GM20431 (cell line): ENCODE results near the gene PNLIPRP1.

Source experiments
- in situ Hi-C: fragments of 300-500 bp; cut with MseI, MboI; formaldehyde crosslinking; loops from one replicate; pipeline ENCODE4 v1.15.0; 2020; ENCODE audit warnings: low sequenced_read_pairs; ENCODE audit not compliant: unreplicated experiment

The PNLIPRP1 gene

GRCh38 chr10:116597543-116597942 lies 6.8 kb downstream of the PNLIPRP1 start:
- in situ Hi-C loops: no loop called here

- in situ Hi-C loops: no loop called here
Measured at GRCh38 chr10:116598329-116598728, 7.6 kb downstream of the PNLIPRP1 start.

GRCh38 chr10:116599991-116600390 lies 9.2 kb downstream of the PNLIPRP1 start:
- in situ Hi-C loops: no loop called here

- in situ Hi-C loops: no loop called here
Measured at GRCh38 chr10:116602648-116603400, 12.1 kb downstream of the PNLIPRP1 start.

- in situ Hi-C loops: no loop called here
Measured at GRCh38 chr10:116606061-116606483, 15.3 kb downstream of the PNLIPRP1 start.

GRCh38 chr10:116607336-116607735 lies 16.6 kb downstream of the PNLIPRP1 start:
- in situ Hi-C loops: no loop called here

GRCh38 chr10:116608686-116609594 lies 18.2 kb downstream of the PNLIPRP1 start:
- in situ Hi-C loops: no loop called here

GRCh38 chr10:116610443-116611152 lies 19.8 kb downstream of the PNLIPRP1 start:
- in situ Hi-C loops: no loop called here

- in situ Hi-C loops: no loop called here
Measured at GRCh38 chr10:116611153-116611545, 20.4 kb downstream of the PNLIPRP1 start.

- in situ Hi-C loops: no loop called here
Measured at GRCh38 chr10:116612107-116612769, 21.5 kb downstream of the PNLIPRP1 start.

GRCh38 chr10:116613471-116613870 lies 22.7 kb downstream of the PNLIPRP1 start:
- in situ Hi-C loops: no loop called here

GRCh38 chr10:116614796-116615195 lies 24.0 kb downstream of the PNLIPRP1 start:
- in situ Hi-C loops: no loop called here

- in situ Hi-C loops: no loop called here
Measured at GRCh38 chr10:116615199-116615776, 24.5 kb downstream of the PNLIPRP1 start.

GRCh38 chr10:116620423-116621400 lies 30.0 kb downstream of the PNLIPRP1 start, which contains the start of gene PNLIPRP2:
Gene PNLIPRP2, plus strand, starts transcription at chr10:116620953.
- in situ Hi-C loops: no loop called here

GRCh38 chr10:116621476-116621875 lies 30.7 kb downstream of the PNLIPRP1 start:
- in situ Hi-C loops: no loop called here

- in situ Hi-C loops: no loop called here
Measured at GRCh38 chr10:116621934-116622655, 31.3 kb downstream of the PNLIPRP1 start.

- in situ Hi-C loops: no loop called here
Measured at GRCh38 chr10:116625845-116626244, 35.1 kb downstream of the PNLIPRP1 start.

- in situ Hi-C loops: no loop called here
Measured at GRCh38 chr10:116626815-116627214, 36.1 kb downstream of the PNLIPRP1 start.
